HG02610 (cell line): ENCODE measurements around the gene CSMD2.

Experiments used
- ATAC-seq: cut with Tn5 transposase; IDR thresholded peaks from one replicate; pipeline ENCODE4 v1.9.1; 2021; ENCODE audit warnings: mild to moderate bottlenecking, moderate library complexity; ENCODE audit not compliant: unreplicated experiment

Gene CSMD2

DNA sequence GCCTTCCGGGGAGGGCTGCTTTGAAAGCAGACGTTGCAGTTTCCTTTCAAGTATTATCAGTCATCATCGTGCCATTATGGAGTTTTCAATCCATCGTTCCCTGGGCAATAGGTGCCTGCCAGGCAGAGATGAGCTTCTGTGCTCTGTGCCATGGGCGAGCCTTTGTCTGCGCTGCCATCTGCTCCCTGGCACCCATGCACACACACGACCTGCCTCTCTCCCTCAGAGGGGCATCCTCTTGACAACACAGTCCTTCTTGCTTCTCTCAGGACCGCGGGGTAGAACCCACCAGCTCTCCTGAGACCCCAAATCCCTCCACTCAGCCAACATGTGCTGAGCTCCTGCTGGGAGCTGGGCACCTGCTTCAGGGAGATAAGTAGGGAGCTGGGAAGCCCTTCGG, 151.9 kb downstream of the CSMD2 start:
- ATAC-seq, result no peak

- no peak for ATAC-seq
Observed at GRCh38 chr1:34009340-34009985, 155.6 kb downstream of the CSMD2 start.

- no peak for ATAC-seq
Observed at GRCh38 chr1:34007760-34008159, 157.3 kb downstream of the CSMD2 start.

- no peak for ATAC-seq
Observed at GRCh38 chr1:34005309-34005708, 159.7 kb downstream of the CSMD2 start.

DNA sequence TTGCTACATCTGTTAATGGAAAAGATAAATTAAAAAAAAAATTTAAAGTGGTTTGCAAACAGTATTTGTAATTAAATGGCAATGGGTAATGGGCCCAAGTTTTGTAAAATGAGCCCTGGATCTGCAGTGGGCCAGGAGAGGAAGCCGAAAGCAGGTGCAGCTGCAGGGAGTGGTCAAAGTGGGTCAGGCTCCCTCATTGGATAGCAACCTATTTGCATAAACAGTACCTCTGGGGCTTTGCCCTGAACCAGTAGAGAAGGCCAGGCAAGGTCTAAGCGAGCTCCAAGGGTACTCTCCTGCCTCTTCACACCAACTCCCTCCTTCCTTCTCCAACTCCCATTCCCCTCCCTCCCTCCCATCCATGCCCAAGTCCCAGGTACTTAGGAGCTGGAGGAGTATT, 162.2 kb downstream of the CSMD2 start:
- no peak for ATAC-seq

DNA sequence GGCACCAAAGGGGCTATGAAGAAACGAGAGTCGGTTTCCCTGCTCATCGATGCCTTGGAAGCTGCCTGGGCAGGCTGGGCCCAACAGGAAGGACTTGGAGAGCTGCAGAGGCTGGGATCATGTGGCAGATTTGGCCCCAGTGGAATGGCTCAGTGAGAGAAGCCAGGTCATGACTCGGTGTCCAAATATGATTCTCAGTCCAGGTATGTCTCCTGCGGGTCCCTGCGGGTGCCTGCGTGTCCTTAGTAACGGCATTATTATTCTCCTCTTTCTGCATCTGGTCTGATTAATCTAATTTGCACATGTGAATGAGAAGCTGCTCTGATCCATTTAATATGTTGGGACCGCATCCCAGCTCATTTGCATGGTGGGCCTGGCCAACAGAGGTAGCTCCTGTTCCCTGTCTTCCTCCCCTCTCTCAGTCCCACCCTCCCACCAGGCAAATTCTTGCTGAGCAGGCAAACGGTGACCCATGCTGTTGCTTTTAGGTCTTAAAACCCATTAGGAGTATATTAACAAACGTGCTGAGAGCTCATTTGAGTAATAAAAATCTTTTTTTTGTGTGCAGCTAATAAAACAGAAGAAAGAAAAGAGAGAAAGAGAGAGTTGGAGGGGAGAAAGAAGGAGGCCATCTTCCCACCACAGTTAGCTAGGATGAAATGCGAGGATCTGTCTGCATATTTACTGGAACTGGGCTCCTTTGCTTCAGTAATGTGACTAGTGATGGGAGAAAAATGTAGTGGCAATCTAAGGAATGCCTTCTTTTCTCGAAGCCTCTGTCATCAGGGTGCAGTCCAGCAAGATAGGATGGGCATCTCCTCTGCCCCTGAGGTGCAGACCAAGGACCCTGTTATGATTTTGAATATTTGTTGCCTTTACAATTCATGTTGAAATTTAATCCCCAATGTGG, 167.6 kb downstream of the CSMD2 start:
- no peak for ATAC-seq

- ATAC-seq, result no peak
Observed at GRCh38 chr1:33996281-33996680, 168.7 kb downstream of the CSMD2 start.

- ATAC-seq, result no peak
Observed at GRCh38 chr1:33993301-33993700, 171.7 kb downstream of the CSMD2 start.

- no peak for ATAC-seq
Observed at GRCh38 chr1:33990281-33990680, 174.7 kb downstream of the CSMD2 start.

DNA sequence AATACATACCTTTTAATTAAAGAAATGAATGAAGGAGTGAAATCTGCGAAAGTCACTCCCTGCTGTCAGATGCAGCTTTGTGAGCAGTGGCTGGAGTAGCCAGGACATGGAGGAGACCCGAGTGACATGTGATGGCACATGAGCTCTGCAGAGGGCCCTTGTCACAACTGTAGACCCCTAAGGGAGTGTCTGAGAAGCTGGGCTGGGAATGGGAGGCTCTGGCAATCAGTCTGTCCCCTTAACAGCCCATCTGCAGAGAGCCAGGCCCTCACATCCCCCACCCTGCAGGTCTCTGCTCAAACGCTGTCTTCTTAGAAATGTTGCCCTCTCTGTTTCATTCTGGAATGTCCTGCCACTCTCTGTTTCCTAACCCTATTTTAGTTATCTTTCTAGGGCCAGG, 176.9 kb downstream of the CSMD2 start:
- no peak for ATAC-seq

GRCh38 chr1:33986390-33987095, 178.5 kb downstream of the CSMD2 start:
- no peak for ATAC-seq

DNA sequence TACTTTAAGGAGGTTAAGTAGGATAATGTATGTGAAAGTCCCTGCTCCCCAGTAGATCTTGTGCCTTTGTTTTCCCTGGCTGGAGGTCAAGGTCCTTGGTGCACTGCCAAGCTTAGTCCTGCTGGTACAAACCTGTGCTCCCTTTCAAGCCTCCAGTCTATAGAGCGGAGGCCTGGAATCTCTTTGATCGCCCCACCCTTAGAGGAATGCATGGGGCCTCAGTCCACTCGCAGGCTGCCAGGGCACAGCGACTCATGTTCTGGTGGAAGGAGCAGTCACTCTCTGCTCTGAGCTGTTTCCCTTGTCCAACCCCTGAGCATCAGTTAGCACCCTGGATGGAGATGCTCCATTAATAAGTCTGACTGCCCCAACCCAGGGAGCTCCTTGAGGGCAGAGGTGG, 179.4 kb downstream of the CSMD2 start:
- no peak for ATAC-seq

DNA sequence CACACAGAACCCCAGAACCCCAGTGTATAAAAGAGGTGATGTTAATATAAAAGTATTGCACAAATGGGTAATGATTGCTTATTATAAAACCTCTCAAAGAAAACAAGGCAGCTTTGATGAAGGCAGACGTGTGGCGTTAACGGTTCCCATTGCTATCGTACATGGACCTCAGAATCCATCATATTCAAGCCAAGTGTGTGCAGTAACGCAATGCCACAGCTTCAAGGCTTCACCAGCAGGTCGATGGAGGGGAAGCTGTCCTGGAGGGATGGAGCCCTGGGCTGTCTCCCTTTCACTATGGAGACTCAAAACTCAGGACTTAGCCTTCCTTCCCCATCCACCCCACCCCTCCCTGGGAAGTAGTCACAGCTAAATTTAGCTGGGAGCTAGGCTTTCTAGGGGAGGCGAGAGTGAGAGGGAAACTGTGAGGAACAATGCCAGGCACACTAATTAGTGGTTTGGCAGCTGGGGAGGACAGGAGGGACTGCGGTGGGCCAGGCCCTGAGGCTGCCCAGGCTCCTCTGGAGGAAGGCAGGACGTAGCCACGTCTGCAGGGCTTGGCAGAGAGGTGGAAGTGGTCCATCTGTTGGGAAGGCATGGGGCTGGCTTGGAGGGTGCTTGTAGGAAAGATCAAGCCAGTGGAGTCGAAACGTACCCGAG, 180.0 kb downstream of the CSMD2 start:
- no peak for ATAC-seq

- ATAC-seq, result no peak
Observed at GRCh38 chr1:33982419-33982818, 182.6 kb downstream of the CSMD2 start.

- no peak for ATAC-seq
Observed at GRCh38 chr1:33979341-33979740, 185.7 kb downstream of the CSMD2 start.

- no peak for ATAC-seq
Observed at GRCh38 chr1:33975961-33976360, 189.1 kb downstream of the CSMD2 start.

DNA sequence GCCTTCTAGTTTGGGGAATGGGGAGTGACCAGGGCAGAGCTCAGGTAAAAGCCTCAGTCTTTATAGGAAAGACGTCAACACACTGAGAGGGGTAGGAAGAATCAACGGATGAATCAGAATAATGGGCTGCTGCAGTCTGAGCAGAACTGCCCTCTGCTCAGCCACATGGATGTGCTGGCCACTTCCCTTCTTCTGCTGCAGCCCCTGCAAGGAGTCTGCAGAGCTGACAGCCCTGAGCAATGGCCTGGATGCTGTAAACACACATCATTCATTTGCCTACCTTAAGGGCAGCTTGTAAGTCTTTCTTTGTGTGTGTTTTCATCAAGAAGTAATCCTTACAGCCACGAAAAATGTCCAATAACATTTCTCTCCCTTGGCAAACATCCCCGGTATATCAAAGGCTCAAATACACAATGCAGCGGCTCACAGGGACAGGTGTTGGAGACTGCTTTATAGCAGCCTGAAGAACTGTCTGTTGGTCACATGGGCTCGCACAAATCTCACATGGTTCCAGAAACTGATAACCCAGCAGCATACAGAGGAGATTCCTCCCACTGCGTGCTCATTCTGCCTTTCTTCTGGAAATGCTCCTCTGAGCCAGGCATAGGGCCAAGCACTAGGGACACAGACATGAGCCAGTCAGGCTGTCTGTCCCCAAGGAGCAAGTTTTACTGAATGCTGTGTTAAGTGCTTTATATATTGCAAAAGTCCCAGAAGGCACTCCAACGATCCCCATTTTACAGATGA, 191.1 kb downstream of the CSMD2 start:
- ATAC-seq, result no peak

- no peak for ATAC-seq
Observed at GRCh38 chr1:33972676-33973395, 192.2 kb downstream of the CSMD2 start.

- no peak for ATAC-seq
Observed at GRCh38 chr1:33971913-33972312, 193.1 kb downstream of the CSMD2 start.
